ENCODE results near the gene PIGH. TPM values are rescaled to one million over a fixed set of nuclear protein-coding genes. Genes with fewer than 3 reads are reported as not detected.

Gene PIGH
- total RNA-seq, 4 donors from 2014 or later = 19.2 to 48.8 (median 23.8) TPM

- H3K9me3 ChIP-seq = no peaks in the 10 kb centered on the region
- WGBS, 2 donors = 48% methylated on average over 4 of the region's 4 CpGs
- H3K27ac ChIP-seq = no peak overlapping the region
- H3K27me3 ChIP-seq = no peaks in the 10 kb centered on the region
- H3K36me3 ChIP-seq = peaks cover 0 to 19% (median 0%) of the 10 kb centered on the region in 3 donors
- DNase-seq (ENCODE audit: low spot score in 2 of 2) = no peak
- no peaks in the 10 kb centered on the region for H3K4me1 ChIP-seq
- TF ChIP-seq POLR2A (IDR thresholded peaks at IDR 0.05) = no peak
- no peak for TF ChIP-seq CTCF (IDR thresholded peaks at IDR 0.05)
- no peak for TF ChIP-seq EP300 (IDR thresholded peaks at IDR 0.05)
- no peak overlapping the region for H3K4me3 ChIP-seq
These were observed 40.4 kb downstream of the PIGH start for GRCh38 chr14:67559639-67560038.

DNA sequence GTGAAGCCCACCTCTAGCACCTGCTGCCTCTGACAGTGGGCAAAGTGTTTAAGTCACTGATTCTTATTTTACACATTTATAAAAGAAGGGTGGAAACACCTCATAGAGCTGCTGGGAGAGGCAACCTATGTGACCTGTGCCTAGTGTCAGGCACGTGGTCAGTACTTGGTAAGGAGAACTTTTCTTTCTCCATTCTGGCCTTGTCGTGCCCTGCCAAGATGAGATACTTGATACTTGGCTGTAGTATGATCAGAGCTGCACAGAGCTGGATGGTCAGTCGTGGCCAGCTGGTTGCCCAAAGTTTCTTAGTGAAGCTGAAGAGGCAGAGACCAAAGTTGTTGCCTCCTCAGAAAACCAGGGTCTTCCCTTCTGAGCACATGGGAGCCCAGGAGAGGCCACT, 42.4 kb downstream of the PIGH start:
- no peak for DNase-seq (ENCODE audit: low spot score in 2 of 2)

DNA sequence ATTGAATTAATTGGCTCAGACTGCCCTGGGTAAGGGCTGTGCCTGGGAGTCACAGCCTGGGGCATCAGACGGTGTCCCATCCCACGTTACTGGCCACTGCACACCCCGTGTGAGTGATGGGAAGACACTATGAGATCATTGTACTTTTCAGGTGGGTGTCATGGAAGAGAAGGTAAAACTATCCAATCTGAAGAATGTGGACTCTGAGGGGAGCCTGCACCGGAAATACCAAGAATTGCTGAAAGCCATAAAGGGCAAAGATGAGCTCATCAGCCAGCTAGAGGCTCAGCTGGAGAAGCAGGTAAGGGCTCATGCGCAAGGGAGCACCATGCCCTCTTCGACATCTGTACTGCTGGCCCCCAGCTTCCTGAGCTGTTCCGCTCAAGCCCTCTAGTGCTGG, 43.0 kb downstream of the PIGH start:
- Histone ChIP-seq H3K27me3 (no peaks in the 10 kb centered on the region), H3K4me3 (no peak overlapping the region), H3K27ac (no peak overlapping the region), H3K36me3 (peaks cover 0 to 4% (median 0%) of the 10 kb centered on the region in 3 donors), H3K4me1 (no peaks in the 10 kb centered on the region), H3K9me3 (no peaks in the 10 kb centered on the region)
- DNase-seq (ENCODE audit: low spot score in 2 of 2) = no peak
- 74 to 75% methylated on average over 7 of the region's 7 CpGs for WGBS, 2 donors
- TF ChIP-seq EP300 (IDR thresholded peaks at IDR 0.05) (no peak), CTCF (IDR thresholded peaks at IDR 0.05) (no peak), POLR2A (IDR thresholded peaks at IDR 0.05) (no peak)

More for the DNA sequence above, 42.4 kb downstream of the PIGH start:
- no peak overlapping the region for H3K27ac ChIP-seq
- H3K4me1 ChIP-seq = no peaks in the 10 kb centered on the region
- H3K4me3 ChIP-seq = no peak overlapping the region
- no peaks in the 10 kb centered on the region for H3K9me3 ChIP-seq
- H3K27me3 ChIP-seq = no peaks in the 10 kb centered on the region
- TF ChIP-seq EP300 (IDR thresholded peaks at IDR 0.05) (no peak), POLR2A (IDR thresholded peaks at IDR 0.05) (no peak), CTCF (IDR thresholded peaks at IDR 0.05) (no peak)
- WGBS, 2 donors = 86 to 92% methylated on average over 3 of the region's 3 CpGs
- peaks cover 0 to 10% (median 0%) of the 10 kb centered on the region in 3 donors for H3K36me3 ChIP-seq

- no peak overlapping the region for H3K27ac ChIP-seq
- no peaks in the 10 kb centered on the region for H3K9me3 ChIP-seq
- TF ChIP-seq POLR2A (IDR thresholded peaks at IDR 0.05) = no peak
- TF ChIP-seq CTCF (IDR thresholded peaks at IDR 0.05) = no peak
- TF ChIP-seq EP300 (IDR thresholded peaks at IDR 0.05) = no peak
- no peak overlapping the region for H3K4me3 ChIP-seq
- no peaks in the 10 kb centered on the region for H3K27me3 ChIP-seq
- 75 to 86% methylated on average over 2 of the region's 2 CpGs for WGBS, 2 donors
- H3K4me1 ChIP-seq = no peaks in the 10 kb centered on the region
- no peaks in the 10 kb centered on the region for H3K36me3 ChIP-seq
- DNase-seq (ENCODE audit: low spot score in 2 of 2) = no peak
These were observed 43.4 kb downstream of the PIGH start for GRCh38 chr14:67556671-67557070.

DNA sequence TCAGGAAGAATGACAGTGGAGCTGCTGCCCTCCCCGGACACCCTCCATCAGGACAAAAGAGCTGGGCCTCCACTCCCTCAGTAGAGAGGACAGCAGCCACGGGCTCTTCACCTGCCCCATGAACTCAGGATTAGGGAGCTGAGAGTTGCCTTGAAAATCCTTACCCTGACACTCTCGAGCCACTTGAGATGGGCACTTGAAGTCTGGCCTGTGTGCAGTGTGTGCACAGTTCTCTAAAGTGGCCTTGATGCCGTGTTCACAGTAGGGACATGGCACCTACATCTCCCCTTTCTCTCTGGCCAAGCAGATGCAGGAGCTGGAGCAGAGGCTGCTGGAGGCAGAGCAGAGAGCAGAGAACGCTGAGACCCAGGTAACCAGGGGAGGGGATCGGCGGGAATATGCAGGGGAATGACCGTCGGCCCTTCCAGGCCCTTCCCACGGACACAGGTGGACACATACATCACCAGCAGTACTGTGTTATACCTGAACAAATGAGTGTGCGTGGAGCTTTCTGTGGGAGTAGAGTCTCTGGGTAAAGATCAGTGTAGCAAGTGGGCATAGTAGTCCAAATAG, 44.5 kb downstream of the PIGH start:
- H3K4me1 ChIP-seq = no peaks in the 10 kb centered on the region
- no peak for TF ChIP-seq EP300 (IDR thresholded peaks at IDR 0.05)
- TF ChIP-seq CTCF (IDR thresholded peaks at IDR 0.05) = no peak
- TF ChIP-seq POLR2A (IDR thresholded peaks at IDR 0.05) = no peak
- H3K4me3 ChIP-seq = no peak overlapping the region
- no peaks in the 10 kb centered on the region for H3K36me3 ChIP-seq
- no peak for DNase-seq (ENCODE audit: low spot score in 2 of 2)
- H3K9me3 ChIP-seq = no peaks in the 10 kb centered on the region
- WGBS, 2 donors = 84 to 86% methylated on average over 11 of the region's 11 CpGs
- H3K27me3 ChIP-seq = no peaks in the 10 kb centered on the region
- no peak overlapping the region for H3K27ac ChIP-seq

All from tibial nerve (tissue), 4 donors.